Measurements from ENCODE around the gene BRMS1L. TPM values are rescaled to one million over a fixed set of nuclear protein-coding genes. Genes with fewer than 3 reads are reported as not detected.

BRMS1L gene
- total and polyA plus RNA-seq, 2 of the 13 experiments (the other 11 are each of a cell fraction or from before 2014, with no cell fraction given), result 21.1 to 23.8 TPM

- TF ChIP-seq EP300 (IDR thresholded peaks at IDR 0.05; ENCODE audit: low read depth in 2 of 2, low read length in 2 of 2) (peak in 1 of 2 experiments; percentile 50; a peak in 2 of 4 replicates), EP300 (CRISPR knock-in tag; IDR thresholded peaks at IDR 0.05; ENCODE audit: borderline replicate concordance) (peak; percentile 67), ZNF609 (CRISPR knock-in tag; IDR thresholded peaks at IDR 0.05; ENCODE audit: borderline replicate concordance) (peak; percentile 95), ZSCAN21 (CRISPR knock-in tag; IDR thresholded peaks at IDR 0.05; ENCODE audit: borderline replicate concordance) (peak; percentile 99), ZSCAN30 (CRISPR knock-in tag; IDR thresholded peaks at IDR 0.05) (0 out of 2 replicates have a peak, but pooled peaks have one; percentile 22), ZUFSP (CRISPR knock-in tag; IDR thresholded peaks at IDR 0.05; ENCODE audit: borderline replicate concordance) (no peak), ZBTB44 (CRISPR knock-in tag; IDR thresholded peaks at IDR 0.05) (peak; percentile 96), ZFY (CRISPR knock-in tag; IDR thresholded peaks at IDR 0.05) (peak; percentile 99), HNRNPL (IDR thresholded peaks at IDR 0.05; ENCODE audit: low read depth, low read length) (peak; percentile 46; the same call in 1 of the 2 replicates), ZNF589 (CRISPR knock-in tag; conservative IDR thresholded peaks at IDR 0.05) (peak; percentile 98), KLF16 (CRISPR knock-in tag; IDR thresholded peaks at IDR 0.05) (peak; percentile 95 to 99; a peak in 2 of 4 replicates), BRCA1 (CRISPR knock-in tag; IDR thresholded peaks at IDR 0.05) (peak; percentile 95), USF2 (IDR thresholded peaks at IDR 0.05; ENCODE audit: low read depth, low read length) (no peak), USF2 (CRISPR knock-in tag; IDR thresholded peaks at IDR 0.05; ENCODE audit: borderline replicate concordance) (peak; percentile 69; the same call in 1 of the 2 replicates), ZBTB20 (CRISPR knock-in tag; IDR thresholded peaks at IDR 0.05; ENCODE audit: borderline replicate concordance, low read depth) (peak; percentile 98), ZNF75D (CRISPR knock-in tag; IDR thresholded peaks at IDR 0.05; ENCODE audit: borderline replicate concordance) (no peak), MAFG (CRISPR knock-in tag; IDR thresholded peaks at IDR 0.05) (no peak), ZFP1 (CRISPR knock-in tag; IDR thresholded peaks at IDR 0.05) (peak; percentile 96)
These were observed at the start of gene BRMS1L (continued) for GRCh38 chr14:35826218-35826951.

Data from HepG2 (cell line).